ENCODE results near the gene DTNB. TPM values are rescaled to one million over a fixed set of nuclear protein-coding genes. Genes with fewer than 3 reads are reported as not detected.

DTNB gene
- polyA plus RNA-seq, 1 of the 3 experiments (the other 2 are of a cell fraction), result 15.3 TPM

- DNase-seq, result no peak
- H3K4me2 ChIP-seq, result no peak overlapping the region
- ChIA-PET POLR2A (no interaction called here), CTCF (interaction anchor here (1.0 kb wide), 1 partner anchor 70 kb away, joined by 3 read pairs; no protein-coding TSS in a partner anchor)
- H3K9me2 ChIP-seq, result no peaks in the 10 kb centered on the region
- no peaks in the 10 kb centered on the region for H3F3A ChIP-seq (replicated peaks; ENCODE audit: insufficient read depth)
- H3K27me3 ChIP-seq (ENCODE audit: insufficient read depth), result no peaks in the 10 kb centered on the region
- H3K4me3 ChIP-seq (ENCODE audit: low read depth in 2 of 2, low read length in 1 of 2), result no peak overlapping the region
- WGBS (ENCODE audit: low lambda C conversion rate), result 87% methylated on average over 4 of the region's 4 CpGs
- H3K9ac ChIP-seq, result no peak overlapping the region
- H3K27ac ChIP-seq (ENCODE audit: low read depth in 2 of 2, low read length in 1 of 2), result no peak overlapping the region
- no peak overlapping the region for H2AFZ ChIP-seq (ENCODE audit: low read depth)
- H3K4me1 ChIP-seq (ENCODE audit: control insufficient read depth in 1 of 2, insufficient read depth in 2 of 2, low read depth in 1 of 2, low read length in 1 of 2), result no peaks in the 10 kb centered on the region
- no peaks in the 10 kb centered on the region for H4K20me1 ChIP-seq (ENCODE audit: insufficient read depth)
- H3K79me2 ChIP-seq (ENCODE audit: insufficient read depth), result no peaks in the 10 kb centered on the region
- H3K36me3 ChIP-seq (replicated peaks in 1 of 2; ENCODE audit: control insufficient read depth in 1 of 2, insufficient read depth in 2 of 2, low read length in 1 of 2), result peaks cover 2 to 7% of the 10 kb centered on the region in 2 experiments
- H3K9me3 ChIP-seq, result no peaks in the 10 kb centered on the region
- TF ChIP-seq SIN3A (IDR thresholded peaks at IDR 0.05; ENCODE audit: borderline replicate concordance, low read depth, low read length), result no peak
- TF ChIP-seq TCF12 (IDR thresholded peaks at IDR 0.05), result no peak
- TF ChIP-seq YY1 (IDR thresholded peaks at IDR 0.05; ENCODE audit: low read depth), result no peak
- TF ChIP-seq PBX3 (IDR thresholded peaks at IDR 0.05), result no peak
- no peak for TF ChIP-seq RXRA (IDR thresholded peaks at IDR 0.05; ENCODE audit: borderline replicate concordance, low read depth)
- no peak for TF ChIP-seq CTCF (IDR thresholded peaks at IDR 0.05)
- no peak for TF ChIP-seq MXI1 (IDR thresholded peaks at IDR 0.05; ENCODE audit: low read depth, low read length)
- no peak for TF ChIP-seq USF1 (IDR thresholded peaks at IDR 0.05; ENCODE audit: borderline replicate concordance, low read depth)
Measured at GRCh38 chr2:25446122-25446521, 227.3 kb downstream of the DTNB start.

GRCh38 chr2:25445464-25445863, 227.9 kb downstream of the DTNB start:
- Histone ChIP-seq H3K79me2 (ENCODE audit: insufficient read depth) (no peaks in the 10 kb centered on the region), H3K4me1 (ENCODE audit: control insufficient read depth in 1 of 2, insufficient read depth in 2 of 2, low read depth in 1 of 2, low read length in 1 of 2) (no peaks in the 10 kb centered on the region), H3K4me2 (no peak overlapping the region), H2AFZ (ENCODE audit: low read depth) (no peak overlapping the region), H3K9ac (no peak overlapping the region), H3K27me3 (ENCODE audit: insufficient read depth) (no peaks in the 10 kb centered on the region), H3K9me2 (no peaks in the 10 kb centered on the region), H3F3A (replicated peaks; ENCODE audit: insufficient read depth) (no peaks in the 10 kb centered on the region), H3K27ac (ENCODE audit: low read depth in 2 of 2, low read length in 1 of 2) (no peak overlapping the region; a peak in 1 of 4 replicates), H4K20me1 (ENCODE audit: insufficient read depth) (no peaks in the 10 kb centered on the region), H3K4me3 (ENCODE audit: low read depth in 2 of 2, low read length in 1 of 2) (no peak overlapping the region), H3K9me3 (no peaks in the 10 kb centered on the region), H3K36me3 (replicated peaks in 1 of 2; ENCODE audit: control insufficient read depth in 1 of 2, insufficient read depth in 2 of 2, low read length in 1 of 2) (peaks cover 2 to 6% of the 10 kb centered on the region in 2 experiments)
- ChIA-PET CTCF (interaction anchor here (1.0 kb wide), 1 partner anchor 69 kb away, joined by 3 read pairs; no protein-coding TSS in a partner anchor), POLR2A (no interaction called here)
- no peak for DNase-seq
- WGBS (ENCODE audit: low lambda C conversion rate), result 86% methylated on average over 8 of the region's 8 CpGs
- TF ChIP-seq YY1 (IDR thresholded peaks at IDR 0.05; ENCODE audit: low read depth) (no peak), IRF3 (IDR thresholded peaks at IDR 0.05; ENCODE audit: low read depth, low read length) (no peak), CHD2 (IDR thresholded peaks at IDR 0.05; ENCODE audit: low read length, partially characterized antibody) (no peak), REST (IDR thresholded peaks at IDR 0.05; ENCODE audit: low read depth, low read length) (no peak), TAF1 (IDR thresholded peaks at IDR 0.05; ENCODE audit: borderline replicate concordance, low read depth, low read length) (no peak), GATA2 (CRISPR knock-in tag; IDR thresholded peaks at IDR 0.05) (no peak), FOXM1 (IDR thresholded peaks at IDR 0.05; ENCODE audit: low read depth) (no peak), NRF1 (IDR thresholded peaks at IDR 0.05; ENCODE audit: low read depth, low read length) (no peak), TEAD4 (IDR thresholded peaks at IDR 0.05; ENCODE audit: borderline replicate concordance, insufficient read depth) (no peak), CTCF (IDR thresholded peaks at IDR 0.05) (no peak), MXI1 (IDR thresholded peaks at IDR 0.05; ENCODE audit: low read depth, low read length) (no peak)

All from SK-N-SH (cell line).